B cell (primary cell): ENCODE measurements around the gene USP36. TPM values are rescaled to one million over a fixed set of nuclear protein-coding genes. Genes with fewer than 3 reads are reported as not detected.

ENCODE experiments used
- ATAC-seq: fragments of 200-7000 bp; cut with Tn5 transposase; one replicate; pipeline ENCODE4 v1.10.0; 2021; ENCODE audit warnings: low read depth, mild to moderate bottlenecking, moderate number of reproducible peaks, moderate library complexity
- CTCF ChIA-PET: fragments of 350-600 bp; sonication (Branson Sonifier 250); formaldehyde crosslinking; loops from one replicate; lab custom pipeline; 2021; ENCODE audit warnings: antibody characterized with exemption, inconsistent platforms; lab: Charles Lee
- POLR2A ChIA-PET: fragments of 350-600 bp; sonication (Branson Sonifier 250); formaldehyde crosslinking; loops from one replicate; lab custom pipeline; 2021; ENCODE audit warnings: antibody characterized with exemption; lab: Charles Lee
- DNase-seq: peaks from one replicate; pipeline ENCODE4 v3.0.0; 2013
- H2AFZ ChIP-seq: 2 replicates; pipeline ENCODE4 v1.6.1; 2012; ENCODE audit warnings: mild to moderate bottlenecking, low read depth, low read length; ENCODE audit not compliant: insufficient read depth, poor library complexity, severe bottlenecking
- H3K27ac ChIP-seq, 2 donors: 1 replicate in 1 of 2; 2 replicates in 1 of 2; pipeline ENCODE4 v1.5.1; 2012 to 2013; ENCODE audit warnings: low read length in 2 of 2, mild to moderate bottlenecking in 2 of 2, moderate library complexity in 1 of 2
- H3K27me3 ChIP-seq, 4 experiments: fragments of 200-600 bp in 1 of 4; sonication (generic) in 1 of 4; replicated peaks in 1 of 4; 1 replicate in 2 of 4; 2 replicates in 2 of 4; pipeline versions ENCODE4 v1.6.1 to v1.7.0; 2013 to 2016; ENCODE audit warnings: low read length in 3 of 4, mild to moderate bottlenecking in 2 of 4, mixed read lengths in 1 of 4, moderate library complexity in 1 of 4; ENCODE audit not compliant: insufficient read depth in 4 of 4, control insufficient read depth in 3 of 4; ENCODE audit errors: control extremely low read depth in 1 of 4
- H3K36me3 ChIP-seq, 2 experiments: replicated peaks in 1 of 2; 1 replicate in 1 of 2; 2 replicates in 1 of 2; pipeline versions ENCODE4 v1.6.1 to v1.7.1; 2013; ENCODE audit warnings: low read length in 1 of 2; ENCODE audit not compliant: insufficient read depth in 2 of 2, control insufficient read depth in 1 of 2; ENCODE audit errors: control extremely low read depth in 1 of 2, extremely low read depth in 1 of 2
- H3K4me1 ChIP-seq, 2 donors: fragments of 200-600 bp in 1 of 2; sonication (generic) in 1 of 2; 1 replicate in 1 of 2; 2 replicates in 1 of 2; pipeline versions ENCODE4 v1.5.1 to v1.6.1; 2013 to 2017; ENCODE audit warnings: low read length in 2 of 2; ENCODE audit not compliant: control insufficient read depth in 2 of 2, insufficient read depth in 2 of 2
- H3K4me2 ChIP-seq: replicated peaks from 2 replicates; pipeline ENCODE3; 2012; ENCODE audit warnings: mild to moderate bottlenecking, low read depth, low read length; ENCODE audit not compliant: poor library complexity, severe bottlenecking
- H3K4me3 ChIP-seq, 5 experiments: fragments of 200-600 bp in 1 of 5; sonication (generic) in 1 of 5; 1 replicate in 3 of 5; 2 replicates in 2 of 5; pipeline versions ENCODE4 v1.5.1 to v1.7.0; 2011 to 2016; ENCODE audit warnings: low read length in 4 of 5, mild to moderate bottlenecking in 4 of 5, low read depth in 2 of 5, control low read depth in 1 of 5, moderate library complexity in 1 of 5; ENCODE audit not compliant: insufficient read depth in 1 of 5; ENCODE audit errors: control extremely low read depth in 1 of 5, extremely low read depth in 1 of 5
- H3K79me2 ChIP-seq: fragments of 200-600 bp; sonication (generic); one replicate; pipeline ENCODE4 v1.6.0; 2016; ENCODE audit warnings: low read length; ENCODE audit not compliant: control insufficient read depth, insufficient read depth
- H3K9ac ChIP-seq: fragments of 200-600 bp; sonication (generic); 2 replicates; pipeline ENCODE4 v1.6.1; 2017; ENCODE audit warnings: mild to moderate bottlenecking, low read length, moderate library complexity
- H3K9me3 ChIP-seq, 3 donors: one replicate each; pipeline versions ENCODE4 v1.6.1 to v1.7.1; 2013; ENCODE audit warnings: low read length in 2 of 3; ENCODE audit not compliant: control insufficient read depth in 2 of 3, insufficient read depth in 1 of 3; ENCODE audit errors: control extremely low read depth in 1 of 3
- H4K20me1 ChIP-seq: 2 replicates; pipeline ENCODE4 v1.6.0; 2012; ENCODE audit warnings: mild to moderate bottlenecking, low read length; ENCODE audit not compliant: insufficient read depth, control insufficient read depth, poor library complexity, severe bottlenecking
- H3K27ac Mint-ChIP-seq: one replicate; pipeline ENCODE4 v1.8.0; 2021; ENCODE audit warnings: mixed read lengths
- H3K27me3 Mint-ChIP-seq: one replicate; pipeline ENCODE4 v1.8.0; 2021; ENCODE audit warnings: mixed read lengths
- H3K4me1 Mint-ChIP-seq: one replicate; pipeline ENCODE4 v1.8.0; 2021; ENCODE audit warnings: mixed read lengths
- H3K4me3 Mint-ChIP-seq: one replicate; pipeline ENCODE4 v1.8.0; 2021; ENCODE audit warnings: mixed read lengths
- H3K9me3 Mint-ChIP-seq: one replicate; pipeline ENCODE4 v1.8.0; 2022; ENCODE audit warnings: mixed read lengths; ENCODE audit not compliant: insufficient read depth
- CTCF ChIP-seq: fragments of 200-600 bp; IDR thresholded peaks from one replicate; pipeline ENCODE4 v1.8.0; 2022; ENCODE audit warnings: antibody characterized with exemption, mild to moderate bottlenecking
- EZH2 ChIP-seq: IDR thresholded peaks from 2 replicates; pipeline ENCODE4 v1.6.1; 2012; ENCODE audit warnings: borderline replicate concordance, low read depth, mild to moderate bottlenecking, moderate library complexity, low read length; ENCODE audit not compliant: insufficient read depth, poor library complexity, severe bottlenecking
- WGBS: methylation state at CpG from one replicate; pipeline ENCODE4 v1.1.5; 2013; ENCODE audit warnings: missing lambda C conversion rate; ENCODE audit not compliant: insufficient coverage; 5-methylcytosine and 5-hydroxymethylcytosine counted together
- intact Hi-C: fragments of 100-400 bp; cut with micrococcal nuclease; formaldehyde crosslinking; loops from one replicate; pipeline ENCODE4 v1.10.0; 2022
- polyA plus RNA-seq: library from polyadenylated mRNA; depleted of rRNA; stranded (reverse); fragments of >200 nt; gene quantifications from 2 replicates; pipeline ENCODE4 v1.2.3, GENCODE V29; 2012
- total RNA-seq, 2 donors: library from RNA; stranded (reverse); fragments of 120-200 nt in 1 of 2; gene quantifications; 1 replicate in 1 of 2; 2 replicates in 1 of 2; pipeline versions ENCODE4 v1.2.3 to v1.2.4, GENCODE V29; 2013 to 2022

The USP36 gene
- total and polyA plus RNA-seq, 2 donors (not counting 1 experiment from before 2014, with no cell fraction given), result 52.2 to 137 TPM

GRCh38 chr17:78834571-78834970 is 6.0 kb downstream of the USP36 start:
- peaks cover 2 to 72% of the 10 kb centered on the region in 2 experiments for H3K36me3 ChIP-seq
- H3K4me2 ChIP-seq, result no peak overlapping the region
- 100% methylated on average over 1 of the region's 8 CpGs for WGBS
- no peaks in the 10 kb centered on the region for H3K27me3 ChIP-seq
- ChIA-PET POLR2A (no interaction called here), CTCF (no interaction called here)
- no peak overlapping the region for H3K27ac Mint-ChIP-seq
- intact Hi-C loops, result no loop called here
- H3K27ac ChIP-seq, result no peak overlapping the region
- peaks cover 20% of the 10 kb centered on the region for H3K4me1 Mint-ChIP-seq
- H3K4me3 Mint-ChIP-seq, result no peak overlapping the region
- peaks cover 44% of the 10 kb centered on the region for H4K20me1 ChIP-seq
- H3K27me3 Mint-ChIP-seq, result no peaks in the 10 kb centered on the region
- DNase-seq (no peak), ATAC-seq (no peak)
- peaks cover 13% of the 10 kb centered on the region in 2 donors for H3K4me1 ChIP-seq
- H3K4me3 ChIP-seq, result no peak overlapping the region
- peaks cover 84% of the 10 kb centered on the region for H3K79me2 ChIP-seq
- no peak overlapping the region for H2AFZ ChIP-seq
- H3K9me3 ChIP-seq, result no peaks in the 10 kb centered on the region
- H3K9me3 Mint-ChIP-seq, result no peaks in the 10 kb centered on the region
- no peak overlapping the region for H3K9ac ChIP-seq
- TF ChIP-seq EZH2 (no peak), CTCF (no peak)

GRCh38 chr17:78832541-78832810 is 8.1 kb downstream of the USP36 start:
- Histone ChIP-seq H3K27me3 (no peaks in the 10 kb centered on the region), H3K36me3 (peaks cover 2 to 92% of the 10 kb centered on the region in 2 experiments), H3K27ac (no peak overlapping the region), H3K4me1 (no peaks in the 10 kb centered on the region), H3K9me3 (no peaks in the 10 kb centered on the region), H3K4me2 (no peak overlapping the region), H3K79me2 (peaks cover 79% of the 10 kb centered on the region), H3K4me3 (no peak overlapping the region), H3K9ac (no peak overlapping the region), H4K20me1 (peaks cover 32% of the 10 kb centered on the region), H2AFZ (no peak overlapping the region)
- peaks cover 4% of the 10 kb centered on the region for H3K4me1 Mint-ChIP-seq
- ChIA-PET CTCF (no interaction called here), POLR2A (no interaction called here)
- TF ChIP-seq CTCF (no peak), EZH2 (no peak)
- H3K9me3 Mint-ChIP-seq, result no peaks in the 10 kb centered on the region
- no peaks in the 10 kb centered on the region for H3K27me3 Mint-ChIP-seq
- 91% methylated on average over 2 of the region's 2 CpGs for WGBS
- no peak overlapping the region for H3K27ac Mint-ChIP-seq
- DNase-seq (no peak), ATAC-seq (no peak)
- intact Hi-C loops, result no loop called here
- H3K4me3 Mint-ChIP-seq, result no peak overlapping the region
